WTC11 (cell line): ENCODE measurements around the gene FOXS1.

Experiments used
- FOXJ3 ChIP-seq: sonication (generic); formaldehyde crosslinking; IDR thresholded peaks from 2 replicates; pipeline ENCODE4 v1.9.0; 2021; ENCODE audit warnings: missing genetic modification reagents, mild to moderate bottlenecking, borderline replicate concordance
- NR2C2 ChIP-seq: sonication (generic); formaldehyde crosslinking; IDR thresholded peaks from 2 replicates; pipeline ENCODE4 v1.8.0; 2022; ENCODE audit warnings: mild to moderate bottlenecking, missing genetic modification reagents
- TF ChIP-seq, protein P1 (sequence below): fragments of 200-600 bp; IDR thresholded peaks from 2 replicates; pipeline ENCODE4 v1.8.0; 2022; ENCODE audit warnings: antibody characterized with exemption
- TF ChIP-seq, protein P2 (sequence below): sonication (generic); formaldehyde crosslinking; IDR thresholded peaks from 2 replicates; pipeline ENCODE4 v1.8.0; 2023; ENCODE audit warnings: missing genetic modification reagents, mild to moderate bottlenecking, borderline replicate concordance
- TF ChIP-seq, protein P3 (sequence below): fragments of 250-450 bp; sonication (Bioruptor Pico); IDR thresholded peaks from 2 replicates; pipeline ENCODE4 v1.9.0; 2021; ENCODE audit warnings: mild to moderate bottlenecking

DNA sequence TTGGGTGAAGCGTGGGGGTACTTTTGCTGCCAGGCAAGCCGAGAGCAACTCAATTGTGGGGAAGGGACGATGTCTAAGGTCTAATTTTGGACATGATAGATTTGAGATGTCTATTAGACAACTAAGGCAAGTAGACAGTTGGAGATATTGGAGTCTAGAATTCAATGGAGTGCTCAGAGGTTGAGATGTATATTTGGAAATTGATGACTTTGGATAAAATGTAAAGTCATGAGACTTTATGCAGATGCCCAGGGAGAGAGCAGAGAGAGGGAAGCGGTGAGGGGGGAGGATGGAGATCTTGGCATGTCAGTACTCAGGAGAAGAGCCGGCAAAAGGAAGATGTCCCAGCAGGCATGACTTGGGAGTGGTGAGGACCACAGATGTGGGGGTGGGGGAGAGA is 19.3 kb downstream of the FOXS1 start:
- TF ChIP-seq NR2C2 (CRISPR knock-in tag) (no peak), FOXJ3 (no peak)
- TF ChIP-seq, protein P1, sequence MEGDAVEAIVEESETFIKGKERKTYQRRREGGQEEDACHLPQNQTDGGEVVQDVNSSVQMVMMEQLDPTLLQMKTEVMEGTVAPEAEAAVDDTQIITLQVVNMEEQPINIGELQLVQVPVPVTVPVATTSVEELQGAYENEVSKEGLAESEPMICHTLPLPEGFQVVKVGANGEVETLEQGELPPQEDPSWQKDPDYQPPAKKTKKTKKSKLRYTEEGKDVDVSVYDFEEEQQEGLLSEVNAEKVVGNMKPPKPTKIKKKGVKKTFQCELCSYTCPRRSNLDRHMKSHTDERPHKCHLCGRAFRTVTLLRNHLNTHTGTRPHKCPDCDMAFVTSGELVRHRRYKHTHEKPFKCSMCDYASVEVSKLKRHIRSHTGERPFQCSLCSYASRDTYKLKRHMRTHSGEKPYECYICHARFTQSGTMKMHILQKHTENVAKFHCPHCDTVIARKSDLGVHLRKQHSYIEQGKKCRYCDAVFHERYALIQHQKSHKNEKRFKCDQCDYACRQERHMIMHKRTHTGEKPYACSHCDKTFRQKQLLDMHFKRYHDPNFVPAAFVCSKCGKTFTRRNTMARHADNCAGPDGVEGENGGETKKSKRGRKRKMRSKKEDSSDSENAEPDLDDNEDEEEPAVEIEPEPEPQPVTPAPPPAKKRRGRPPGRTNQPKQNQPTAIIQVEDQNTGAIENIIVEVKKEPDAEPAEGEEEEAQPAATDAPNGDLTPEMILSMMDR, result no peak
- TF ChIP-seq, protein P2, sequence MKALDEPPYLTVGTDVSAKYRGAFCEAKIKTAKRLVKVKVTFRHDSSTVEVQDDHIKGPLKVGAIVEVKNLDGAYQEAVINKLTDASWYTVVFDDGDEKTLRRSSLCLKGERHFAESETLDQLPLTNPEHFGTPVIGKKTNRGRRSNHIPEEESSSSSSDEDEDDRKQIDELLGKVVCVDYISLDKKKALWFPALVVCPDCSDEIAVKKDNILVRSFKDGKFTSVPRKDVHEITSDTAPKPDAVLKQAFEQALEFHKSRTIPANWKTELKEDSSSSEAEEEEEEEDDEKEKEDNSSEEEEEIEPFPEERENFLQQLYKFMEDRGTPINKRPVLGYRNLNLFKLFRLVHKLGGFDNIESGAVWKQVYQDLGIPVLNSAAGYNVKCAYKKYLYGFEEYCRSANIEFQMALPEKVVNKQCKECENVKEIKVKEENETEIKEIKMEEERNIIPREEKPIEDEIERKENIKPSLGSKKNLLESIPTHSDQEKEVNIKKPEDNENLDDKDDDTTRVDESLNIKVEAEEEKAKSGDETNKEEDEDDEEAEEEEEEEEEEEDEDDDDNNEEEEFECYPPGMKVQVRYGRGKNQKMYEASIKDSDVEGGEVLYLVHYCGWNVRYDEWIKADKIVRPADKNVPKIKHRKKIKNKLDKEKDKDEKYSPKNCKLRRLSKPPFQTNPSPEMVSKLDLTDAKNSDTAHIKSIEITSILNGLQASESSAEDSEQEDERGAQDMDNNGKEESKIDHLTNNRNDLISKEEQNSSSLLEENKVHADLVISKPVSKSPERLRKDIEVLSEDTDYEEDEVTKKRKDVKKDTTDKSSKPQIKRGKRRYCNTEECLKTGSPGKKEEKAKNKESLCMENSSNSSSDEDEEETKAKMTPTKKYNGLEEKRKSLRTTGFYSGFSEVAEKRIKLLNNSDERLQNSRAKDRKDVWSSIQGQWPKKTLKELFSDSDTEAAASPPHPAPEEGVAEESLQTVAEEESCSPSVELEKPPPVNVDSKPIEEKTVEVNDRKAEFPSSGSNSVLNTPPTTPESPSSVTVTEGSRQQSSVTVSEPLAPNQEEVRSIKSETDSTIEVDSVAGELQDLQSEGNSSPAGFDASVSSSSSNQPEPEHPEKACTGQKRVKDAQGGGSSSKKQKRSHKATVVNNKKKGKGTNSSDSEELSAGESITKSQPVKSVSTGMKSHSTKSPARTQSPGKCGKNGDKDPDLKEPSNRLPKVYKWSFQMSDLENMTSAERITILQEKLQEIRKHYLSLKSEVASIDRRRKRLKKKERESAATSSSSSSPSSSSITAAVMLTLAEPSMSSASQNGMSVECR (CRISPR knock-in tag), result no peak
- TF ChIP-seq, protein P3, sequence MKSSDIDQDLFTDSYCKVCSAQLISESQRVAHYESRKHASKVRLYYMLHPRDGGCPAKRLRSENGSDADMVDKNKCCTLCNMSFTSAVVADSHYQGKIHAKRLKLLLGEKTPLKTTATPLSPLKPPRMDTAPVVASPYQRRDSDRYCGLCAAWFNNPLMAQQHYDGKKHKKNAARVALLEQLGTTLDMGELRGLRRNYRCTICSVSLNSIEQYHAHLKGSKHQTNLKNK (CRISPR knock-in tag), result no peak
